Kidney (tissue), 14 donors: Measurements from ENCODE around the gene KIRREL3. TPM values are rescaled to one million over a fixed set of nuclear protein-coding genes. Genes with fewer than 3 reads are reported as not detected.

Source experiments
- DNase-seq, 5 donors: peaks; one replicate each; pipeline ENCODE4 v3.0.0-alpha.2; 2013 to 2020
- FAIRE-seq: peaks from 2 replicates; lab custom pipeline; 2012; peaks lifted over from hg19 to GRCh38; lab: Jason Lieb, UNC
- H3K27ac ChIP-seq, 2 donors: one replicate each; pipeline ENCODE4 v1.7.0; 2013; ENCODE audit warnings: low read depth in 2 of 2, low read length in 2 of 2, inconsistent platforms in 1 of 2
- H3K27me3 ChIP-seq: one replicate; pipeline ENCODE4 v1.7.1; 2013; ENCODE audit warnings: low read length, inconsistent platforms; ENCODE audit not compliant: control insufficient read depth, insufficient read depth
- H3K36me3 ChIP-seq, 3 donors: one replicate each; pipeline versions ENCODE4 v1.7.0 to v1.7.1; 2013; ENCODE audit warnings: low read length in 3 of 3, control low read depth in 1 of 3, inconsistent platforms in 1 of 3; ENCODE audit not compliant: insufficient read depth in 3 of 3, control insufficient read depth in 2 of 3
- H3K4me1 ChIP-seq, 3 donors: one replicate each; pipeline versions ENCODE4 v1.7.0 to v1.7.1; 2013; ENCODE audit warnings: low read length in 3 of 3, inconsistent platforms in 1 of 3, low read depth in 1 of 3; ENCODE audit not compliant: control insufficient read depth in 2 of 3, insufficient read depth in 2 of 3
- H3K4me3 ChIP-seq, 3 donors: one replicate each; pipeline versions ENCODE4 v1.7.0 to v1.8.1; 2013; ENCODE audit warnings: low read length in 3 of 3, control low read depth in 1 of 3, inconsistent platforms in 1 of 3
- H3K9ac ChIP-seq, 3 donors: one replicate each; pipeline versions ENCODE4 v1.7.0 to v1.7.1; 2013; ENCODE audit warnings: low read length in 3 of 3, control low read depth in 1 of 3, inconsistent platforms in 1 of 3
- H3K9me3 ChIP-seq, 3 donors: one replicate each; pipeline versions ENCODE4 v1.7.0 to v1.7.1; 2013; ENCODE audit warnings: low read length in 3 of 3, control low read depth in 1 of 3, inconsistent platforms in 1 of 3; ENCODE audit not compliant: control insufficient read depth in 2 of 3, insufficient read depth in 1 of 3
- intact Hi-C: fragments of 100-400 bp; cut with DNase I; formaldehyde crosslinking; loops from one replicate; pipeline ENCODE4 v1.11.1; 2022
- polyA plus RNA-seq: library from polyadenylated mRNA; stranded (reverse); fragments of 350-450 nt; fragmentation: Illumina TruSeq; extraction: RNeasy Lipid Tissue Mini Kit (QIAGEN cat#74804); gene quantifications from one replicate; pipeline ENCODE4 v1.2.3, GENCODE V29; 2014; ENCODE audit warnings: low read depth, low replicate concordance; ENCODE audit not compliant: insufficient read depth
- total RNA-seq: library from RNA; stranded (reverse); fragmentation: NEBNext Ultra II Directional; extraction: Animal tissue kit (Norgen Biotek cat#: 25700); gene quantifications from one replicate; pipeline ENCODE4 v1.2.1, GENCODE V29; 2021
- TF ChIP-seq, protein P1 (sequence below): IDR thresholded peaks from 3 replicates; pipeline ENCODE4 v1.5.1; 2012; ENCODE audit warnings: mild to moderate bottlenecking, moderate library complexity, borderline replicate concordance; ENCODE audit not compliant: insufficient read depth; ENCODE audit errors: extremely low read depth
- donor health status: control.
- donor health status: control.
- donor health status: control.
- donor health status: control.
- donor health status: control.
- donor health status: DM: yes; HTN: yes; CAD: no.
- donor health status: Normal renal cell carcinoma (clear cell type).

The KIRREL3 gene
- total and polyA plus RNA-seq, 2 donors from 2014 or later: 0.19 to 0.22 TPM

DNA sequence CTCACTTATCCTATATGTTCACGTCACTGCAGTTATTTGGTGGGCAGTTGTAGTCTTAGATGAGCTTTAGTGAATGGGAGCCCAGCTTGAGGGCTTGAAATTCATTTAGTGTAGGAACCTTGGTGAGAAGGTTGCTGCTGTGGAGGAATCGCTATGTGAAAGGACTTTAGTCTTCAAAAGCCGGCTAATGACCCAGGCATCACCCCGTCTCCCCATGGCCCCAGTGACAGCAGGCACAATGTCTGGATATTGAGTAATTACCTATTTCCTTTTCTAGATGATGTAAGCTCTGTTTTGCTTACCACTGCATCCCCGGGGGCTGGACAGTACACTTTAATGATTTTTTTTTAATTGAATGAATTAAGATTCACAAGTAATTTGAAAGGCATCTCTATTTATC, 361.9 kb downstream of the KIRREL3 start:
- no peaks in the 10 kb centered on the region for H3K9me3 ChIP-seq
- H3K27me3 ChIP-seq: no peaks in the 10 kb centered on the region
- FAIRE-seq (no peak), DNase-seq (no peak)
- no peak overlapping the region for H3K9ac ChIP-seq
- no peaks in the 10 kb centered on the region for H3K36me3 ChIP-seq
- intact Hi-C loops: no loop called here
- no peaks in the 10 kb centered on the region for H3K4me1 ChIP-seq
- TF ChIP-seq, protein P1, sequence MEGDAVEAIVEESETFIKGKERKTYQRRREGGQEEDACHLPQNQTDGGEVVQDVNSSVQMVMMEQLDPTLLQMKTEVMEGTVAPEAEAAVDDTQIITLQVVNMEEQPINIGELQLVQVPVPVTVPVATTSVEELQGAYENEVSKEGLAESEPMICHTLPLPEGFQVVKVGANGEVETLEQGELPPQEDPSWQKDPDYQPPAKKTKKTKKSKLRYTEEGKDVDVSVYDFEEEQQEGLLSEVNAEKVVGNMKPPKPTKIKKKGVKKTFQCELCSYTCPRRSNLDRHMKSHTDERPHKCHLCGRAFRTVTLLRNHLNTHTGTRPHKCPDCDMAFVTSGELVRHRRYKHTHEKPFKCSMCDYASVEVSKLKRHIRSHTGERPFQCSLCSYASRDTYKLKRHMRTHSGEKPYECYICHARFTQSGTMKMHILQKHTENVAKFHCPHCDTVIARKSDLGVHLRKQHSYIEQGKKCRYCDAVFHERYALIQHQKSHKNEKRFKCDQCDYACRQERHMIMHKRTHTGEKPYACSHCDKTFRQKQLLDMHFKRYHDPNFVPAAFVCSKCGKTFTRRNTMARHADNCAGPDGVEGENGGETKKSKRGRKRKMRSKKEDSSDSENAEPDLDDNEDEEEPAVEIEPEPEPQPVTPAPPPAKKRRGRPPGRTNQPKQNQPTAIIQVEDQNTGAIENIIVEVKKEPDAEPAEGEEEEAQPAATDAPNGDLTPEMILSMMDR: no peak
- H3K4me3 ChIP-seq: no peak overlapping the region
- H3K27ac ChIP-seq: no peak overlapping the region

DNA sequence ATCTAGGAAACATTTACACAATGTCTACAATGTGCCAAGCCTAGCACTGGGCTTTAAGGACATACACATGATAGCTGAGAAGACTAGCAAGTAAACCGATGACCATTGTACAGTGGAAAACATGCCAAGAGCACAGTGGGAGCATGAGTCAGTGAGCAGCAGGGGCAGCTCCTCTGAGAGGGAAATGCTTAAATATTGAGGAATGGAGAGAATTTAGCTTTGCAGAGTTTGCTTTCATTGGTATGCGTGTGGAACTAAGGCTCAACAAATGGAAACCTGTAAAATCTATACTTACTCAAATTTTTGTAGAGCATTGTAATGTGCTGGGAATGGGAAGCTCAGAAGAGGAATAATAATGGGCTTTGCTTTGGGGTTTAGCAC, 362.8 kb downstream of the KIRREL3 start:
- no peak for DNase-seq
- H3K4me3 ChIP-seq: no peak overlapping the region
- H3K27ac ChIP-seq: no peak overlapping the region
- TF ChIP-seq, protein P1: no peak
- intact Hi-C loops: no loop called here
- FAIRE-seq: no peak
- H3K9me3 ChIP-seq: no peaks in the 10 kb centered on the region
- H3K27me3 ChIP-seq: no peaks in the 10 kb centered on the region
- H3K9ac ChIP-seq: no peak overlapping the region
- H3K4me1 ChIP-seq: no peaks in the 10 kb centered on the region
- H3K36me3 ChIP-seq: no peaks in the 10 kb centered on the region

DNA sequence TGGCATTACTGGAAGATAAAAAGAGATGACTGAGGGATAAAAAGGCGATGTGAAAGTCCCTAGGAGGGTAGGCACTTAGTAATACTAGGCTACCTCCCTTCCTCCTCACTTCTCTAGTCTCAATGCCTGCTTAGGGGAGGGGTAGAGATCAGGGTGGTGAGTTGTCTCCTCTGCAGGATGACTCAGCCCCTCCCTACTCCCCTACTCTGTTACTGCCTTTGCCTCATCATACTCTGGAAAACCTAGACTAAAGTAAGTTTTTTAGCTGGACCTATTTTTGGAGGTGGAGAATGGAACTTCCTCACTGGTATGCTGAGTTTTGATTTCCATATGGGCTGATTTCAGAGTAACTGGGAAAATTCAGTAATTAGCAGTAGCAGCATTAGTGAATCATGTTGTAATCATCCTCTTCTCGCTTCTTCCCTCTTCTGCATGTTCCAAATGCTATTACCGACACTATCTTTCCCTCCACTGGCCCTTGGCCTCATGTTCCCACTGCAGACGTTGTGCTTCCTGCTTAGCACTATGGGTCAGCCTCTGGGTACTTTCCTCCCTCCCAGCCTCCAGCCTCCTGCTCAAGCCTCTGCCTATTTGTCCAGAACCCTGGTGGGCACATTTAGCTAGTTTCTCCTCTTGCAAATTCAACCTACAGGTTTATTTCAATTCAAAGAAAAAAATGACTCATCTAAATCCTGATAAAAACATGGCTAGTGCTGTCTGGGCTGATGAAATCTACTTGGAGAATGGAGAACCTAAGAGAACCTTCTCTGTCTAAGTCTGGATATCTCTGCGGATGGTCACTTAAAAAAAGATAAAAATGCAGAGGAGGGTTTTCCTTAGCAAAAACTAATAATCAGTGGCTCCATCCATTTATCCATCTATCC, 363.4 kb downstream of the KIRREL3 start:
- DNase-seq (no peak), FAIRE-seq (no peak)
- Histone ChIP-seq H3K4me1 (no peaks in the 10 kb centered on the region), H3K9ac (no peak overlapping the region), H3K27me3 (no peaks in the 10 kb centered on the region), H3K4me3 (no peak overlapping the region), H3K27ac (no peak overlapping the region), H3K36me3 (no peaks in the 10 kb centered on the region), H3K9me3 (no peaks in the 10 kb centered on the region)
- TF ChIP-seq, protein P1: no peak
- intact Hi-C loops: no loop called here
